ENCODE data around the gene COMMD7. TPM values are rescaled to one million over a fixed set of nuclear protein-coding genes. Genes with fewer than 3 reads are reported as not detected.
A peak's percentile ranks its signal among the peaks of the same experiment; 100 is the strongest.

The COMMD7 gene
- total and polyA plus RNA-seq, 9 of the 15 experiments (the other 6 are each of a cell fraction or from before 2014, with no cell fraction given) = 11.9 to 69.1 (median 34.7) TPM

DNA sequence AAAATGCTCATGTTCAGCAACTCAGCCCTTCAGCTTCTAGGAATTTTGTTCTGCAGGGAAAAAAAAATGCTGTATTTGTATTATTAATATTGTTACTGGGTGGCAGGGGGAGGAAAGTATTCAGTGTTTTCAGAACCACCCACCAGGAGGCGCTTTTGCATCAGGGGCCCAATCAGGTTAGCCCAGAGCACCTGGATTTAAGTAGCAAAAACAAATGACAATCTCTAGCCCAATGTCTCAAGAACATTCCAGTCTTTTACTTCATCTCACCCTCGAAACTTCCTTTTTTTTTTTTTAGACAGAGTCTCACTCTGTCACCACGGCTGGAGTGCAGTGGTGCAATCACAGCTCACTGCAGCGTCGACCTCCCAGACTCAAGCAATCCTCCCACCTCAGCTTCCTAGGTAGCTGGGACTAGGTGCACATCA is 68.9 kb downstream of the COMMD7 start (continued):
- TF ChIP-seq DACH1 (IDR thresholded peaks at IDR 0.05; ENCODE audit: partially characterized antibody) = peak; percentile 7
- TF ChIP-seq CHD2 (IDR thresholded peaks at IDR 0.05; ENCODE audit: low read depth, low read length) = no peak
- peak; percentile 19; the same call in 1 of the 2 replicates for TF ChIP-seq ZNF316 (IDR thresholded peaks at IDR 0.05)
- TF ChIP-seq CTCF (IDR thresholded peaks at IDR 0.05 in 2 of 3, conservative IDR thresholded peaks at IDR 0.05 in 1 of 3; ENCODE audit: insufficient read depth in 2 of 3, low read depth in 1 of 3, low read length in 3 of 3) = peak; percentile 83 to 98 (median 91)
- TF ChIP-seq L3MBTL2 (IDR thresholded peaks at IDR 0.05) = peak; percentile 30; the same call in 1 of the 2 replicates
- TF ChIP-seq TEAD4 (IDR thresholded peaks at IDR 0.05; ENCODE audit: low read length) = 0 out of 2 replicates have a peak, but pooled peaks have one; percentile 27
- no peak for TF ChIP-seq TEAD4 (CRISPR knock-in tag; IDR thresholded peaks at IDR 0.05; ENCODE audit: borderline replicate concordance)
- 0 out of 2 replicates have a peak, but pooled peaks have one; percentile 56 for TF ChIP-seq KLF16 (IDR thresholded peaks at IDR 0.05)
- TF ChIP-seq RAD21 (CRISPR knock-in tag; conservative IDR thresholded peaks at IDR 0.05 in 1 of 2, IDR thresholded peaks at IDR 0.05 in 1 of 2) = peak; percentile 93 to 98
- TF ChIP-seq NCOA6 (IDR thresholded peaks at IDR 0.05) = no peak
- TF ChIP-seq STAG1 (CRISPR knock-in tag; IDR thresholded peaks at IDR 0.05; ENCODE audit: borderline replicate concordance) = peak; percentile 38; the same call in 1 of the 2 replicates
- peak; percentile 10; the same call in 1 of the 2 replicates for TF ChIP-seq GATAD2B (IDR thresholded peaks at IDR 0.05; ENCODE audit: borderline replicate concordance)
- no peak for TF ChIP-seq SREBF1 (IDR thresholded peaks at IDR 0.05; ENCODE audit: borderline replicate concordance, low read depth, low read length)
- no peak for TF ChIP-seq SRSF3 (IDR thresholded peaks at IDR 0.05; ENCODE audit: insufficient read depth, low read length)
- TF ChIP-seq HNRNPLL (IDR thresholded peaks at IDR 0.05; ENCODE audit: low read depth, low read length, poor library complexity, severe bottlenecking) = no peak
- TF ChIP-seq HLTF (IDR thresholded peaks at IDR 0.05) = 0 out of 2 replicates have a peak, but pooled peaks have one; percentile 20
- no peak for TF ChIP-seq CBX8 (IDR thresholded peaks at IDR 0.05; ENCODE audit: borderline replicate concordance, extremely low read depth, low read depth, low read length, poor library complexity, severe bottlenecking)
- TF ChIP-seq DEAF1 (CRISPR knock-in tag; IDR thresholded peaks at IDR 0.05) = peak; percentile 92
- 0 out of 4 replicates have a peak, but pooled peaks of 1 of the 2 experiments have one; percentile 39 for TF ChIP-seq SRF (CRISPR knock-in tag; IDR thresholded peaks at IDR 0.05)
- TF ChIP-seq ZEB2 (IDR thresholded peaks at IDR 0.05) = 0 out of 2 replicates have a peak, but pooled peaks have one; percentile 23
- no peak for TF ChIP-seq LARP7 (IDR thresholded peaks at IDR 0.05)
- peak; percentile 91 for TF ChIP-seq ARID2 (IDR thresholded peaks at IDR 0.05)
- TF ChIP-seq HDAC3 (IDR thresholded peaks at IDR 0.05; ENCODE audit: borderline replicate concordance, partially characterized antibody) = no peak
- 0 out of 2 replicates have a peak, but pooled peaks have one; percentile 12 for TF ChIP-seq HCFC1 (IDR thresholded peaks at IDR 0.05; ENCODE audit: low read depth, low read length)
